ENCODE measurements around the gene ADK. TPM values are rescaled to one million over a fixed set of nuclear protein-coding genes. Genes with fewer than 3 reads are reported as not detected.
"Not testable (repeated sequence)": the region's sequence is repeated elsewhere in the genome, so short reads cannot be mapped to it uniquely, and the experiment has no call there.

The ADK gene
- total RNA-seq, 1 donor from 2014 or later = 53.0 TPM

DNA sequence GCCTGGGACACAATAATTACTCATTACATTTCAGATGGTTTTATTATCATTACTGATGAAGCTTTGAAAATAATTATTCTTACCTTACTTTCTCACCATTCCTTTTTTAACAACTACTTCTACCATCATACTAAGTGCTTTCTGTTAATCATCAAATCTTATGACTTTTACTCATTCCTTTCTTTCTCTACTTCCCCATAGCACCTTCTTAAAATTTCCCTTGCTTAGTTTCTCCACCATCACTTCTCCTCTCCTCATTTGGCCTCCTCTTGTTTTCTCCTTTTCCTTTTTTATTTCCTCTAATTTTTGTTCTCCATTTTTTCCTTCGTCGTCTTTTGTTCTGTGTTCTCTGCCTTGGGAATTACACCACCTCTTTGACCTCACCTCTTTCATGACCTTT lies 372.2 kb downstream of the ADK start:
- no peaks in the 10 kb centered on the region for H3K27me3 ChIP-seq
- H3K27ac ChIP-seq = no peak overlapping the region
- intact Hi-C loops (cut with DNase I) = no loop called here
- H3K4me1 ChIP-seq = no peaks in the 10 kb centered on the region
- TF ChIP-seq, protein P1, sequence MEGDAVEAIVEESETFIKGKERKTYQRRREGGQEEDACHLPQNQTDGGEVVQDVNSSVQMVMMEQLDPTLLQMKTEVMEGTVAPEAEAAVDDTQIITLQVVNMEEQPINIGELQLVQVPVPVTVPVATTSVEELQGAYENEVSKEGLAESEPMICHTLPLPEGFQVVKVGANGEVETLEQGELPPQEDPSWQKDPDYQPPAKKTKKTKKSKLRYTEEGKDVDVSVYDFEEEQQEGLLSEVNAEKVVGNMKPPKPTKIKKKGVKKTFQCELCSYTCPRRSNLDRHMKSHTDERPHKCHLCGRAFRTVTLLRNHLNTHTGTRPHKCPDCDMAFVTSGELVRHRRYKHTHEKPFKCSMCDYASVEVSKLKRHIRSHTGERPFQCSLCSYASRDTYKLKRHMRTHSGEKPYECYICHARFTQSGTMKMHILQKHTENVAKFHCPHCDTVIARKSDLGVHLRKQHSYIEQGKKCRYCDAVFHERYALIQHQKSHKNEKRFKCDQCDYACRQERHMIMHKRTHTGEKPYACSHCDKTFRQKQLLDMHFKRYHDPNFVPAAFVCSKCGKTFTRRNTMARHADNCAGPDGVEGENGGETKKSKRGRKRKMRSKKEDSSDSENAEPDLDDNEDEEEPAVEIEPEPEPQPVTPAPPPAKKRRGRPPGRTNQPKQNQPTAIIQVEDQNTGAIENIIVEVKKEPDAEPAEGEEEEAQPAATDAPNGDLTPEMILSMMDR (IDR thresholded peaks at IDR 0.05) = no peak
- ATAC-seq = no peak
- H3K36me3 ChIP-seq = no peaks in the 10 kb centered on the region
- H3K4me3 ChIP-seq = no peak overlapping the region
- DNase-seq = no peak
- H3K9me3 ChIP-seq = no peaks in the 10 kb centered on the region

DNA sequence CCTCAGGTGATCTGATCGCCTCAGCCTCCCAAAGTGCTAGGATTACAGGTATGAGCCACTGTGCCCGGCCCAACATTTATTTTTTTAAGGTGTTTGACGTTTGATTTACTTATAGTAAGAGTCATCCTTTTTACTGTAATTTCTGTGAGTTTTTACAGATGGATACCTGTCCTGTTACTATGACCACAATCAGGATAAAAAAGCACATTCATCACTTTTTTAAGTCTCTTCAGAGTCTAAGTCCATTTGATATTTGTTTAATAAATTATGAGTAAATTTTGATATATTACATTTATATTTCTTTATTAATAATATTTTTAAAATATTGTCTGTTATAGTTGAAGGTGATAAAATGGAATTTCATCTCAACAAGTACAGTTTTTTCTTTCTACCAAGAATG lies 374.9 kb downstream of the ADK start:
- no peak for ATAC-seq
- TF ChIP-seq, protein P1 (IDR thresholded peaks at IDR 0.05) = no peak
- Histone ChIP-seq H3K27me3 (no peaks in the 10 kb centered on the region), H3K4me3 (no peak overlapping the region), H3K27ac (no peak overlapping the region), H3K4me1 (no peaks in the 10 kb centered on the region), H3K9me3 (no peaks in the 10 kb centered on the region), H3K36me3 (no peaks in the 10 kb centered on the region)
- intact Hi-C loops (cut with DNase I) = no loop called here
- DNase-seq = no peak

DNA sequence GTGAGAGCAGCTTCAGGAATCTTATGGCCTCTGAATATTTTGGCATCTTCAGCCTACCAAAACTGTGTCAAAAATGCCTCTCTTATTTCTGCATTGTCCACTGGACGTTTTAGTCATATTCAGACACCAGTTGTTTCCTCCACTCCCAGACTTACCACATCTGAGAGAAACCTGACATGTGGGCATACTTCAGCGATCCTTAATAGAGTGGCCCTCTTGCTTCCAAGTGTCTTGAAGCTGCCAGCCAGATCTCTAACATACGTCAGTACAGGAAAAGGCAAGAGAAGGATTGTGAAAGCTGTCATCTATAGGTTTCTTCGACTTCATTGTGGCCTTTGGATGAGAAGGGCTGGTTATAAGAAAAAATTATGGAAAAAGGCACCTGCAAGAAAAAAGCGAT lies 376.6 kb downstream of the ADK start:
- H3K27ac ChIP-seq; H3K4me3 ChIP-seq; DNase-seq; H3K36me3 ChIP-seq; intact Hi-C loops (cut with DNase I); H3K4me1 ChIP-seq; H3K9me3 ChIP-seq; H3K27me3 ChIP-seq: not testable (repeated sequence)
- peak; percentile 56 for ATAC-seq

DNA sequence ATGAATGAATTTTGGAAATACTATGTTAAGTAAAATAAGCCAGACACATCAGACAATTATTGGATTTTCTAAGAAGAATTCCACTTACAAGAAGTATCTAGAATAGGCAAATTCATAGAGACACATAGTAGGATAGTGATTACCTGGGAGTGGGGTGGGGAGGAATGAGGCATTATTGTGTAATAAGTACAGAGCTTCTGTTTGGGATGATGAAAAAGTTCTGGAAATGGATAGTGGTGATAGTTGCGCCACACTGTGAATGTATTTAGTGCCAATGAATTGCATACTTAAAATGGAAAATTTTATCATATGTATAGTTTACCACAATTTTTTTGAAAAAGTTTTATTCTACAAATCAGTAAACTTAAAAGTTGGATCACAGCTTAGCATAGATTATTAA lies 378.2 kb downstream of the ADK start:
- ATAC-seq = no peak
- H3K9me3 ChIP-seq = no peaks in the 10 kb centered on the region
- no peak overlapping the region for H3K27ac ChIP-seq
- DNase-seq = no peak
- H3K4me1 ChIP-seq = no peaks in the 10 kb centered on the region
- no peaks in the 10 kb centered on the region for H3K27me3 ChIP-seq
- H3K36me3 ChIP-seq = no peaks in the 10 kb centered on the region
- TF ChIP-seq, protein P1 (IDR thresholded peaks at IDR 0.05) = no peak
- intact Hi-C loops (cut with DNase I) = no loop called here
- no peak overlapping the region for H3K4me3 ChIP-seq

DNA sequence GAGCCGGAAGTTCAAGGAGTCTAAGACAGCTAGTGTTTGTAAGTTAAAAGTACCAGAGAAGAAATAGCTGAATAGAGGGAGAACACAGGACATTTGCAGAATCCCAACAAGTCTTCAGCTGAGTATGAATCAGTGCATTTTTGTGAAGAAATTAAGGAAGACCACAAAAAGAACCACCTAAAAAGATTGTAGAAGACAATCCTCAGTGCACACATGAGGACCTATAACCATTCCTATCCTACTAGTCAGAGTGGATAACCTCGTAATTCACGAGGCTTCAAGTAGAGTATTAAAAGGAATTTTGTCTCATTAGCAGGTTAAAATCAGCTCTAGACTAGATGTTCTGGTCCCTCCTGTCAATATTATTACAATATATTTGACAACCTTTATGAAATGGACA lies 380.0 kb downstream of the ADK start:
- ATAC-seq (no peak), DNase-seq (no peak)
- Histone ChIP-seq H3K9me3 (no peaks in the 10 kb centered on the region), H3K4me1 (no peaks in the 10 kb centered on the region), H3K36me3 (no peaks in the 10 kb centered on the region), H3K27ac (no peak overlapping the region), H3K27me3 (no peaks in the 10 kb centered on the region), H3K4me3 (no peak overlapping the region)
- intact Hi-C loops (cut with DNase I) = no loop called here
- TF ChIP-seq, protein P1 (IDR thresholded peaks at IDR 0.05) = no peak

DNA sequence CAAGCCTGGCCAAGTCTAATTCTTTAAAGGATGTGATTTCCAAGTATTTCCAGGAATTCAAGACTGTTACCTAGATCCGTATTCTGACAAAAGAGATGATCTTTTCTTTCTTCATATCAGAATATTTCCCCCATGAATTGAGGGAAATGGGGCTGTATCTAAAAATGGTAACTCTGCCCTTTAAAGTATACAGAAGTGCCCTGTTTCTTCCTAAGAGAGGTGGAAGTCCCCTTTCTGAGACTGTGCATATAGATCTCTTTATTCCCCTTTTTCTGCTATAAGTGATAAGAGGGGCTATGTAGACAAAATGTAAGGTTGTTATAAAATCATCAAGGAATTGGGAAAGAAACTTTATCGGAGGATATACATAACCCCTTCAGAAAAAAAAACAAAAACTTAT lies 388.3 kb downstream of the ADK start:
- Histone ChIP-seq H3K9me3 (no peaks in the 10 kb centered on the region), H3K4me3 (no peak overlapping the region), H3K27me3 (no peaks in the 10 kb centered on the region), H3K36me3 (no peaks in the 10 kb centered on the region), H3K27ac (no peak overlapping the region), H3K4me1 (no peaks in the 10 kb centered on the region)
- intact Hi-C loops (cut with DNase I) = no loop called here
- ATAC-seq (no peak), DNase-seq (no peak)
- TF ChIP-seq, protein P1 (IDR thresholded peaks at IDR 0.05) = no peak

Measured in upper lobe of right lung (tissue), 1 donor.